ENCODE data around the gene GFOD2. TPM values are rescaled to one million over a fixed set of nuclear protein-coding genes. Genes with fewer than 3 reads are reported as not detected.

GFOD2 gene
- total RNA-seq, 2 donors from 2014 or later: 10.9 to 12.9 TPM

Other genes starting within 250 kb of the GFOD2 start
- 10 to 100 TPM; 20.4 to 22.5 TPM for gene ATP6V0D1, start 238.2 kb downstream of the GFOD2 start, total RNA-seq
- gene AGRP, start 235.8 kb downstream of the GFOD2 start, total RNA-seq: under 1 TPM in 1 of 2 donors, not detected in 1; 0.64 TPM
- gene RIPOR1, start 190.5 kb downstream of the GFOD2 start, total RNA-seq: 10 to 100 TPM; 34.1 to 41.4 TPM
- 10 to 100 TPM; 51.5 to 62.1 TPM for gene CTCF, start 156.8 kb downstream of the GFOD2 start, total RNA-seq
- gene CARMIL2, start 74.2 kb downstream of the GFOD2 start, total RNA-seq: 100 to 1,000 TPM; 133 to 180 TPM
- 10 to 100 TPM; 54.0 to 58.0 TPM for gene ACD, start 59.1 kb downstream of the GFOD2 start, total RNA-seq
- gene PARD6A, start 58.4 kb downstream of the GFOD2 start, total RNA-seq: 10 to 100 TPM; 10.8 to 17.6 TPM
- 10 to 100 TPM in 1 of 2 donors, 1 to 10 TPM in 1; 2.4 to 11.0 TPM for gene ENKD1, start 52.6 kb downstream of the GFOD2 start, total RNA-seq
- gene C16orf86, start 52.5 kb downstream of the GFOD2 start, total RNA-seq: 1 to 10 TPM; 2.0 to 2.1 TPM
- 10 to 100 TPM; 18.3 to 21.2 TPM for gene RANBP10, start 87.2 kb upstream of the GFOD2 start, total RNA-seq
- under 1 TPM in 1 of 2 donors, not detected in 1; 0.35 TPM for gene TSNAXIP1, start 87.6 kb upstream of the GFOD2 start, total RNA-seq
- gene THAP11, start 123.0 kb upstream of the GFOD2 start, total RNA-seq: 10 to 100 TPM; 26.9 to 43.2 TPM
- 100 to 1,000 TPM; 111 to 160 TPM for gene NUTF2, start 127.6 kb upstream of the GFOD2 start, total RNA-seq
- gene CENPT, start 128.4 kb upstream of the GFOD2 start, total RNA-seq: 10 to 100 TPM; 49.5 to 86.4 TPM
- gene EDC4, start 153.7 kb upstream of the GFOD2 start, total RNA-seq: 100 to 1,000 TPM; 108 to 117 TPM
- gene NRN1L, start 165.6 kb upstream of the GFOD2 start, total RNA-seq: under 1 TPM in 1 of 2 donors, not detected in 1; 0.78 TPM
- 10 to 100 TPM in 1 of 2 donors, 1 to 10 TPM in 1; 3.5 to 11.6 TPM for gene PSKH1, start 173.9 kb upstream of the GFOD2 start, total RNA-seq
- gene CTRL, start 212.5 kb upstream of the GFOD2 start, total RNA-seq: 1 to 10 TPM; 1.8 to 3.8 TPM
- gene PSMB10, start 217.5 kb upstream of the GFOD2 start, total RNA-seq: 100 to 1,000 TPM; 156 to 215 TPM
- gene LCAT, start 224.8 kb upstream of the GFOD2 start, total RNA-seq: 10 to 100 TPM; 15.7 to 32.5 TPM
- gene SLC12A4, start 249.3 kb upstream of the GFOD2 start, total RNA-seq: 10 to 100 TPM; 37.2 to 64.0 TPM

Data from activated naive CD4-positive, alpha-beta T cell treated with anti-CD3 and anti-CD28 coated beads, Interleukin-2, amount 50 U/mL, for 72 hours (primary cell).